Glutamatergic neuron (in vitro differentiated cells): Measurements from ENCODE around the gene F13A1. TPM values are rescaled to one million over a fixed set of nuclear protein-coding genes. Genes with fewer than 3 reads are reported as not detected.
A peak's percentile ranks its signal among the peaks of the same experiment; 100 is the strongest.

Experiments used
- DNase-seq: peaks from one replicate; pipeline ENCODE4 v3.0.0; 2022
- H3K27ac Mint-ChIP-seq: one replicate; pipeline ENCODE4 v1.8.0; 2020; ENCODE audit warnings: mild to moderate bottlenecking, mixed read lengths, inconsistent platforms; ENCODE audit not compliant: unreplicated experiment
- H3K27me3 Mint-ChIP-seq: one replicate; pipeline ENCODE4 v1.8.0; 2020; ENCODE audit warnings: mild to moderate bottlenecking, moderate library complexity, mixed read lengths, inconsistent platforms; ENCODE audit not compliant: unreplicated experiment
- H3K36me3 Mint-ChIP-seq: one replicate; pipeline ENCODE4 v1.8.0; 2020; ENCODE audit warnings: mild to moderate bottlenecking, mixed read lengths, inconsistent platforms; ENCODE audit not compliant: unreplicated experiment
- H3K4me1 Mint-ChIP-seq: one replicate; pipeline ENCODE4 v1.8.0; 2020; ENCODE audit warnings: mild to moderate bottlenecking, low read depth, mixed read lengths, inconsistent platforms; ENCODE audit not compliant: unreplicated experiment
- H3K4me3 Mint-ChIP-seq: one replicate; pipeline ENCODE4 v1.8.0; 2020; ENCODE audit warnings: mild to moderate bottlenecking, mixed read lengths, inconsistent platforms; ENCODE audit not compliant: unreplicated experiment
- H3K9me3 Mint-ChIP-seq: one replicate; pipeline ENCODE4 v1.8.0; 2020; ENCODE audit warnings: mild to moderate bottlenecking, moderate library complexity, mixed read lengths, inconsistent platforms; ENCODE audit not compliant: unreplicated experiment
- long read RNA-seq: library from polyadenylated mRNA; unstranded; transcript quantifications from one replicate; pipeline ENCODE4 v2.0.0, GENCODE V29; 2020; ENCODE audit not compliant: unreplicated experiment
- total RNA-seq: library from RNA; stranded (reverse); fragmentation: NEBNext Ultra II Directional; extraction: Animal tissue kit (Norgen Biotek cat#: 25700); gene quantifications from one replicate; pipeline ENCODE4 v1.2.1, GENCODE V29; 2021; ENCODE audit not compliant: unreplicated experiment
- TF ChIP-seq, protein P1 (sequence below): fragments of 200-600 bp; sonication (generic); IDR thresholded peaks from one replicate; pipeline ENCODE4 v1.5.0; 2021; ENCODE audit not compliant: partially characterized antibody, unreplicated experiment

F13A1 gene
- total RNA-seq, result not detected
- long read RNA-seq, result 0 reads

GRCh38 chr6:6319952-6320811 lies at the start of gene F13A1:
F13A1 (minus strand) TSS chr6:6320662; CDS start chr6:6318664, 1,998 bp downstream.
- H3K4me1 Mint-ChIP-seq, result peaks cover 3% of the 10 kb centered on the region
- peaks cover 11% of the 10 kb centered on the region for H3K27me3 Mint-ChIP-seq
- H3K36me3 Mint-ChIP-seq, result peaks cover 5% of the 10 kb centered on the region
- peaks cover 3% of the 10 kb centered on the region for H3K9me3 Mint-ChIP-seq
- TF ChIP-seq, protein P1, sequence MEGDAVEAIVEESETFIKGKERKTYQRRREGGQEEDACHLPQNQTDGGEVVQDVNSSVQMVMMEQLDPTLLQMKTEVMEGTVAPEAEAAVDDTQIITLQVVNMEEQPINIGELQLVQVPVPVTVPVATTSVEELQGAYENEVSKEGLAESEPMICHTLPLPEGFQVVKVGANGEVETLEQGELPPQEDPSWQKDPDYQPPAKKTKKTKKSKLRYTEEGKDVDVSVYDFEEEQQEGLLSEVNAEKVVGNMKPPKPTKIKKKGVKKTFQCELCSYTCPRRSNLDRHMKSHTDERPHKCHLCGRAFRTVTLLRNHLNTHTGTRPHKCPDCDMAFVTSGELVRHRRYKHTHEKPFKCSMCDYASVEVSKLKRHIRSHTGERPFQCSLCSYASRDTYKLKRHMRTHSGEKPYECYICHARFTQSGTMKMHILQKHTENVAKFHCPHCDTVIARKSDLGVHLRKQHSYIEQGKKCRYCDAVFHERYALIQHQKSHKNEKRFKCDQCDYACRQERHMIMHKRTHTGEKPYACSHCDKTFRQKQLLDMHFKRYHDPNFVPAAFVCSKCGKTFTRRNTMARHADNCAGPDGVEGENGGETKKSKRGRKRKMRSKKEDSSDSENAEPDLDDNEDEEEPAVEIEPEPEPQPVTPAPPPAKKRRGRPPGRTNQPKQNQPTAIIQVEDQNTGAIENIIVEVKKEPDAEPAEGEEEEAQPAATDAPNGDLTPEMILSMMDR, result no peak
- H3K4me3 Mint-ChIP-seq, result peak within 1 kb of the TSS; percentile 58
- no peak for DNase-seq
- no peak within 1 kb of the TSS for H3K27ac Mint-ChIP-seq

GRCh38 chr6:6368684-6369052 lies 48.2 kb upstream of the F13A1 start:
- no peak for DNase-seq
- TF ChIP-seq, protein P1, result no peak
- peaks cover 12% of the 10 kb centered on the region for H3K36me3 Mint-ChIP-seq
- no peak overlapping the region for H3K27ac Mint-ChIP-seq
- no peak overlapping the region for H3K4me3 Mint-ChIP-seq
- no peaks in the 10 kb centered on the region for H3K27me3 Mint-ChIP-seq
- H3K4me1 Mint-ChIP-seq, result peaks cover 2% of the 10 kb centered on the region
- H3K9me3 Mint-ChIP-seq, result peaks cover 2% of the 10 kb centered on the region

DNA sequence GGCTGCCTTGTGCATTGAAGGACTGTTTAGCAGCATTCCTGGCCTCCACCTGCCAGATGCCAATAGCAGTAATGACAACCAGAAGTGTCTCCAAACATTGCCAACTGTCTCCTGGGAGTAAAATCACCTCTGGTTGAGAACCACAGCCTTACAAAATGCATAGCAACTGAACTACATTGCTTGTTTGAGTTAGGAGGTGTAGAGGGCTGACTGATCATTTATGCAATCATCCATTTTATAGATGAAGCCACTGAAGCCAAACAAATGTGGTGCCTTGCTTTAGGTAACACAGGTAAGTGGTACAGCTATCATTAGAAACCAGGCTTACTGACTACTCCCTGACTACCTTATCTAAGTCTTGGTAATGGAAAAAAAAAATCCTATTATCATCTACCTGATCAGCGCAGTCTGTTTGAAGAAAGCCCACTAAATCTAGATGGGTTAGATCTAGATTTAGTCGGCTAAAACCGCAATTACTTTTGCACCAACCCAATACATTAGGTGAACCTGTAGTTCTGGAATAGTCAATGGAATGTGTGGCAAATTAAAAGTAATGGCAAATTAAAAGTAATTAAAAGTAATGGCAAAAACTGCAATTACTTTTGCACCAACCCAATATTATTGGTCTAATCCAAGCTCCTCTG lies 47.7 kb upstream of the F13A1 start:
- TF ChIP-seq, protein P1, result no peak

GRCh38 chr6:6366803-6367202 lies 46.3 kb upstream of the F13A1 start:
- H3K36me3 Mint-ChIP-seq, result no peaks in the 10 kb centered on the region
- H3K27ac Mint-ChIP-seq, result no peak overlapping the region
- peak; percentile 34 for DNase-seq
- no peak overlapping the region for H3K4me3 Mint-ChIP-seq
- H3K4me1 Mint-ChIP-seq, result peaks cover 2% of the 10 kb centered on the region
- no peaks in the 10 kb centered on the region for H3K27me3 Mint-ChIP-seq
- peaks cover 2% of the 10 kb centered on the region for H3K9me3 Mint-ChIP-seq
- TF ChIP-seq, protein P1, result no peak

More for the DNA sequence above, 47.7 kb upstream of the F13A1 start:
- no peak overlapping the region for H3K27ac Mint-ChIP-seq
- no peak overlapping the region for H3K4me3 Mint-ChIP-seq
- peaks cover 2% of the 10 kb centered on the region for H3K4me1 Mint-ChIP-seq
- no peak for DNase-seq
- H3K9me3 Mint-ChIP-seq, result peaks cover 2% of the 10 kb centered on the region
- peaks cover 10% of the 10 kb centered on the region for H3K36me3 Mint-ChIP-seq
- H3K27me3 Mint-ChIP-seq, result no peaks in the 10 kb centered on the region

DNA sequence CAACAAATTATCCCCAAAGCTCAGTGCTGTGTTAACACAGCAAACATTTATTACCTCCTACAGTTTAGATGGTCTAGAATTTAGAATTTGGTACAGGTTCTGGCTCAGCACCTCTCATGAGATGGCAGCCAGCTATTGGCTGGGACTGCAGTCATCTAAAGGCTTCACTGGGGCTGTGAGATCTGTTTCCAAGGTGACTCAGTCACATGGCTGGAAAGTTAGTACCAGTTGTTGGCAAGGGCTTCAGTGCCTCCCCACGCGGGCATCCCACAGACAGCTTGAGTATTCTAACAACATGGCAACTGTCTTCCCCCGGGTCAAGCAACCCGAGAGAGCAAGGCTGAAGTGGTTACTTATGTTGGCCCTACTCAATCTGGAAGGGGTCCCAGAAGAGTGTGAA lies 44.8 kb upstream of the F13A1 start:
- DNase-seq, result no peak
- no peaks in the 10 kb centered on the region for H3K27me3 Mint-ChIP-seq
- TF ChIP-seq, protein P1, result no peak

More for the DNA sequence above, 44.8 kb upstream of the F13A1 start:
- Mint-ChIP-seq H3K4me1 (peaks cover 2% of the 10 kb centered on the region), H3K9me3 (no peaks in the 10 kb centered on the region), H3K27ac (no peak overlapping the region), H3K4me3 (no peak overlapping the region), H3K36me3 (no peaks in the 10 kb centered on the region)
